GM19025 (cell line): ENCODE data around the gene MAPK8IP2.
"Not testable (repeated sequence)": the region's sequence is repeated elsewhere in the genome, so short reads cannot be mapped to it uniquely, and the experiment has no call there.

ENCODE experiments used
- ATAC-seq: cut with Tn5 transposase; IDR thresholded peaks from one replicate; pipeline ENCODE4 v1.9.1; 2021; ENCODE audit warnings: mild to moderate bottlenecking, low read depth, moderate library complexity; ENCODE audit not compliant: unreplicated experiment

MAPK8IP2 gene

DNA sequence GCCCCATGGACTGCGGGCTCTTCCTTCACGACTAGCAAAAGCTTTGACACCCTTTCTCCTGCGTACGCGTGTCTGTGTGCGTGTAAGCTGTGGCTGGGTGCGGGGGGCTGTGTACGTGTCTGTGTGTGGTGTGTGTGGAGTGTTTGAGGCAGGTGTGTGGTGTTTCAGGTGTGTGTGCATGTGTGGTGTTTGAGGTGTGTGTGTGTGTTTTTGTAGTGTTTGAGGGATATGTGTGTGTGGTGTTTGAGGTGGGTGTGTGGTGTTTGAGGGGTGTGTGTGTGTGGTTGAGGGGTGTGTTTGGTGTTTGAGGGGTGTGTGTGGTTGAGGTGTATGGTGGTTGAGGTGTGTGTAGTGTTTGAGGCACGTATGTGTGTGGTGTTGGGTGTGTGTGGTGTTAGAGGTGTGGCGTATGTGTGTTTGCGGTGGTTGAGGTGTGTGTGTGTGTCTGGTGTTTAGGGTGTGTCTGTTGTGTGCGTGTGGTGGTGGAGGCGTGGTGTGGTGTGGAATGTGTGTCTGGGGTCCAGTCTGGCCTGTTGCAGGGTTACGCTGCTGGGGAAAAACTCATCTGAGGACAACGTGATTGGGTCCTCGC lies 28.0 kb downstream of the MAPK8IP2 start:
- no peak for ATAC-seq

DNA sequence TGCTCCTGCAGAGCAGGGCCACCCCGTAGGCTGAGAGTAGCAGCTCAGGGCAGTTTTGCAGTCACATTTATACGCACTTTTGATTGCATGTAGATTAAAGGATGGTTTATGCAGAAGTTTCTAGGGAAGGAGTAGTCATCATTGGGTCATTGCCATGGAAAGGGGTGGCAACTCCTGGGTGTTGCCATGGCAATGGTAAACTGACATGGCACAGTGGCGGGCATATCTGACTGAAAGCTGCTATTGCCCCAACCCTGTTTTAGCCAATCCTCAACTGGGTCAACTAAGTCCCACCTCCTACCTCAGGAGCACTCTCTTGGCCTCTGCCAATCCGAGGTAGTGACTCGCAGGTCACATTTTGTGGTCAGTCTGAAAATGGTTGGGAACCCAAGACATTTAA lies 29.8 kb downstream of the MAPK8IP2 start:
- no peak for ATAC-seq

DNA sequence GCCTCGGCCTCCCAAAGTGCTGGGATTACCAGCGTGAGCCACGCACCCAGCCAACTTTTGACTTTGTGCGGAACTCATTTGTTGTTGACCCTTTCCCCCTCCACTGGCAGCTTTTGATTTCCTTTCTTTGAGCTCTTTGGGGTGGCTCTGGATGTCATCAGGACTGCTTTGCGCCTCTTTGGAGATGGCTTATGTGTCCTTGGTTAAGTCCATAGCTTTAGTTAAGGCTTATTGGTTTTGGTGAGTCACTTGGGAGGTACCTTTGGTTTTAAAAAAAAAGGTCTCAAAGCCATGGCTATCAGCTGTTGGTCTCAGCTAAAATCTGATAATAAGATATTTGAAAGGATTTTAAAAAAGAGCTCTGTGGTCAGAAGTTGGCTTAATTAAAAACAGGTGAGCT lies 32.5 kb downstream of the MAPK8IP2 start:
- no peak for ATAC-seq

DNA sequence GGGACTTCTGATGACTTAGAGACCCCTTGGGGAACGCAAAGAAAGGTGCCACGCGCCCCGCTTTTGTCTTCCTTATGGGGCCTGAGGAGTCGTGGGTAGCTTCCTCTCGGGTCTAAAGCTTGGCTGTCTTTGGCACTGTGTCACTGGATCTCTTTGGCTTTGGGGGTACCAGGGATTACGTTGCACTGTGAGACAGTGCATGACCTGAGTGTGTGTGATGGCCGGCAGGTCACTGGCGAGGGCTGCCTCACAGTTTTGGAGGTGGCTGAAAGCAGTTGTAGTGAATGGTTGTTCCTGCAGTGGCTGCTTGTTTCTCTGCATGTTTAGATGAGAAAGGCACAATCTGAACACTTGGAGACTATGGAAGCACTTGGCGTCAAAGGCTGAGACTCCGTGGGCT lies 33.2 kb downstream of the MAPK8IP2 start:
- no peak for ATAC-seq

DNA sequence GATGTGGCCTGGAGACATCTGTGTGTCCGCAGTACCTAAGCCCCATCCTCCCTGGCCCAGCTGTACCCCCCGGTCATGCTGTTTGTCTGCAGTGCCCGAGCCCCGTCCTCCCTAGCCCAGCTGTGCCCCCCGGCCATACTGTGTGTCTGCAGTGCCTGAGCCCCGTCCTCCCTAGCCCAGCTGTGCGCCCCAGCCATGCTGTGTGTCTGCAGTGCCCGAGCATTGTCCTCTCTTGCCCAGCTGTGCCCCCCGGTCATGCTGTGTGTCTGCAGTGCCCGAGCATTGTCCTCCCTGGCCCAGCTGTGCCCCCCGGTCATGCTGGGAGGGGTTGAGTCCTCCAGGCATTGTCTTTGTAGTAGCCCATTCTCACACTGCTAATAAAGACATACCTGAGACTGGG lies 35.0 kb downstream of the MAPK8IP2 start:
- ATAC-seq: no peak

DNA sequence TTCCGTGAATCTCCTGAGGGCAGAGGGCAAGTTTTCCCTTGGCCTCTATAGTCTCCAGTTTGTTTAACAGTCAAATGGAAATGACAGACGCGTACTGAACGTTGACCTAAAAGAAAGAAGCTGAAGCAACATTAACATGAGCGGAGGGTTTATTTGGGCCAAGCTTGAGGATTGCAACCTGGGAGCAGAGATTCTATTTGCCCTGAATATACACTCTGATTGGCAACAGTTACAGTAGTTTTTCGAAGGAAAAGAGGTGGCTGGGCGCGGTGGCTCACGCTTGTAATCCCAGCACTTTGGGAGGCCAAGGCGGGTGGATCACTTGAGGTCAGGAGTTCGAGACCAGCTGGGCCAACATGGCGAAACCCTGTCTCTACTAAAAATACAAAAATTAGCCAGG lies 39.7 kb downstream of the MAPK8IP2 start:
- ATAC-seq: not testable (repeated sequence)

DNA sequence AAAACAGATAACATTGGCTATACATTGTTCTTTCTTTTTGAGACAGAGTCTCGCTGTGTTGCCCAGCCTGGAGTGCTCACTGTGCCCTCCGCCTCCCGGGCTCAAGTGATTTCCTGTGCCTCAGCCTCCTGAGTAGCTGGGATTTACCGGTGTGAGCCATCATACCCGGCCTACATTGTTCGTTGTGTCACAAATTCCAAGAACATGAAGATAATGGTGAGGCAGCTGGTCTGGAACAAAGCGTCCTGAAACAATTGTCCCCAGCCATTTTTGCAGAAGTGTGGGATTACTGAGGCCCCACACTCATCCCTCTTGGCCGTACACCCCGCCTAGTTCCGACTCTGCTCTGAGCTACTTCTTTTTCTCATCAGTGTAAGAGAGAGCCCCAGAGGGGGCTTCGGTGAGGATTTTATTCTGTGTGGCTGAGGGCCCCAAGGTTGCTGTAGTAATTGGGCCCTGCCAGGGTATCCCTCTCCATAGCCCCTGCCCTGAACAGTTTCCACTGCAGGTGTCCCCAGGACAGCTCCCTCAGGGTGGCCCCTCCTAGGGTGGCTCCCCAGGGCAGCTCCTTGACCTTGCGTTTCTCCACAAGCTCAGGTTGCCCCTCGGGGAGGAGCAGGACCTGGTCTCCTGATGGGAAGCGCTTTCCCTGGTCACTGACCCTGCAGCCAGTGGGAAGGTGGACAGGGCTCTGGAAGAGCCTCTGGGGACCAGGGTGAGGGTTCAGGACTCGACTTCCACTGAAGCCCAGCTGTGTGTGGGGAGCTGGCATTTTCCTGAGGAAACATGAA lies 40.5 kb downstream of the MAPK8IP2 start:
- no peak for ATAC-seq

DNA sequence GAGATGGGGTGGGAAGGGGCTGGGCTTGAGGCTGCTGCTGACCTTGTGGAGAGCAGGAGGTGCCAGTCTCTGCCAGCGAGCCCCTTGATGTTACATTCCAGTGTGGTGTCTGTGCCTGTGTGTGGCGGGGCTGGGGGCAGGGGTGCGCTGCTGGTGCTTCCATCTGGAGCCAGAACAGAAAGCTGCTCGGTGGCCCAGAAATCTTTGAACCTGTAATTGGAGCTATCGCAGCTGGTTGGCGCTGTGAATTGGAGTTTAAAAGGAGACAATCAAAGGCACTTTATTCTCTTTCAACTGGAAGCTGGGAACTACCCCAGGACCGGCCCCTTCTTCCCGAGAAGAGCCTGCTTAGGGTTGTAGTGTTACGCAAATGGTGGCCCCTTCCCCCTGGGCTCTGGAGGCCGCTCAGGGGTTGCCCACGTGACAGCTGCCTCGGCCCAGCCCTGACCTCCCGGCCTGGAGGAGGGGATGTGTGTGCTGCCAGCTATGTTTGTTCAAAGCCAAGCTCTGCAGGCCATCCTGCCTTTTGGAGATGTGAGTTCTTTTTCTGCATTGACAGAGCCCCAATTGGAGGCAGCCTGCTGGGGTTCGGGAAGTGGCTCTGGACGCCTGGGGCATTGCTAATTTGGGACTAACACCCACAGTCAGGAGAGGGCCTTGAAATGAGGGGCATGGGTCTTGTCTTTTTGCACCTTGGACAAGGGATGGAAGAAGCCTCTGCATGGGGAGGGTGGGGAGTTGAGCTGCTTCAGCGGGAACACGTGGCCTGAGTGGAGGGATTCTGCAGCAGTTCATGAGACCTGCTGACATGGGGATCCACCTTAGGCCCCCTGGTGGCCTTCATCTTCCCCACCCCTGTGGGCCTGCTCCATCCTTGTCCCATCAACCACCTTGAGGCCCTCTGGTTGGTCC lies 41.4 kb downstream of the MAPK8IP2 start:
- ATAC-seq: no peak

DNA sequence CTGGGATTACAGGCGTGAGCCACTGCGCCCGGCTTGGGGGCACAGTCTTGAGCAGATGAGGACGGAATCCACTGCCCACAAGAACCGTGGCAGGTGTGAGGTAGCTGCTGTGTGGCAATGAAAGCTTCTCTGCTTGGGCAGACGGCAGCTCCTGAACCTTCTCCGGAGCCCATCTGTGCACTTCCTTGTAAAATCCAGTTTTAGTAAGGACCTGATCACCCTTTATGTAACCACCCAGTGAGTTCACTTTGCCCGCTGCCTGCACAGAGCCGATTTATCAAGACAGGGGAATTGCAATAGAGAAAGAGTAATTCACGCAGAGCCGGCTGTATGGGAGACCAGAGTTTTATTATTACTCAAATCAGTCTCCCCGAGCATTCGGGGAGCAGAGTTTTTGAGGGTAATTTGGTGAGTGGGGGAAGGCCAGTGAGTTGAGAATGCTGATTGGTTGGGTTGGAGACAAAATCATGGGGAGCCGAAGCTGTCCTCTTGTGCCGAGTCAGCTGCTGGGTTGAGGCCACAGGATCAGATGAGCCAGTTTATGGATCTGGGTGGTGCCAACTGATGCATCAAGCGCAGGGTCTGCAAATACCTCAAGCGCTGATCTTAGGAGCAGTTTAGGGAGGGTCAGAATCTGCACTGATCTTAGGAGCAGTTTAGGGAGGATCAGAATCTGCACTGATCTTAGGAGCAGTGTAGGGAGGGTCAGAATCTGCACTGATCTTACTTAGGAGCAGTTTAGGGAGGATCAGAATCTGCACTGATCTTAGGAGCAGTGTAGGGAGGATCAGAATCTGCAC lies 42.6 kb downstream of the MAPK8IP2 start:
- not testable (repeated sequence) for ATAC-seq

DNA sequence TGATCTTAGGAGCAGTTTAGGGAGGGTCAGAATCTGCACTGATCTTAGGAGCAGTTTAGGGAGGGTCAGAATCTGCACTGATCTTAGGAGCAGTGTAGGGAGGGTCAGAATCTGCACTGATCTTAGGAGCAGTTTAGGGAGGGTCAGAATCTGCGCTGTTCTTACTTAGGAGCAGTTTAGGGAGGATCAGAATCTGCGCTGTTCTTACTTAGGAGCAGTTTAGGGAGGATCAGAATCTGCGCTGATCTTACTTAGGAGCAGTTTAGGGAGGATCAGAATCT lies 43.2 kb downstream of the MAPK8IP2 start:
- ATAC-seq: not testable (repeated sequence)

DNA sequence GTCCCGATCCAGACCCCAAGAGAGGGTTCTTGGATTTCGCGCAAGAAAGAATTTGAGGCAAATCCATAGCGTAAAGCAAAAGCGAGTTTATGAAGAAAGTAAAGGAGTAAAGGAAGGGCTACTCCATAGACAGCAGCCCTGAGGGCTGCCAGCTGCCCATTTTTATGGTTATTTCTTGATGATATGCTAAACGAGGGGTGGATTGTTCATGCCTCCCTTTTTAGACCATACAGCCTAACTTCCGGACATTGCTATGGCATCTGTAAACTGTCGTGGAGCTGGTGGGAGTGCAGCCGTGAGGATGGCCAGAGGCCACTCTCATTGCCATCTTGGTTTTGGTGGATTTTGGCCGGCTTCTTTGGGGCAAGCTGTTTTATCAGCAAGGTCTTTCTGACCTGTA lies 52.7 kb downstream of the MAPK8IP2 start:
- no peak for ATAC-seq

DNA sequence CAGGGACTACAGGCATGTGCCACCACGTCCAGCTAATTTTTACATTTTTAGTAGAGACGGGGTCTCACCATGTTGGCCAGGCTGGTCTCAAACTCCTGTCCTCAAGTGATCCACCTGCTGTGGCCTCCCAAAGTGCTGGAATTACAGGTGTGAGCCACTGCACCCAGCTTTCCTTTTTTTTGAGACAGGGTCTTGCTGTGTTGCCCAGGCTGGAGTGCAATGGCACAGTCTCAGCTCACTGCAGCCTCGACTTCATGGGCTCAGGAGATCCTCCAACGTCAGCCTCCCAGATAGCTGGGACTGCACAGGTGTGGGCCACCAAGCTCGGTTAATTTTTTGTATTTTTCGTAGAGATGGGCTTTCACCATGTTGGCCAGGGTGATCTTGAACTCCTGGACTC lies 54.1 kb downstream of the MAPK8IP2 start:
- ATAC-seq: not testable (repeated sequence)

DNA sequence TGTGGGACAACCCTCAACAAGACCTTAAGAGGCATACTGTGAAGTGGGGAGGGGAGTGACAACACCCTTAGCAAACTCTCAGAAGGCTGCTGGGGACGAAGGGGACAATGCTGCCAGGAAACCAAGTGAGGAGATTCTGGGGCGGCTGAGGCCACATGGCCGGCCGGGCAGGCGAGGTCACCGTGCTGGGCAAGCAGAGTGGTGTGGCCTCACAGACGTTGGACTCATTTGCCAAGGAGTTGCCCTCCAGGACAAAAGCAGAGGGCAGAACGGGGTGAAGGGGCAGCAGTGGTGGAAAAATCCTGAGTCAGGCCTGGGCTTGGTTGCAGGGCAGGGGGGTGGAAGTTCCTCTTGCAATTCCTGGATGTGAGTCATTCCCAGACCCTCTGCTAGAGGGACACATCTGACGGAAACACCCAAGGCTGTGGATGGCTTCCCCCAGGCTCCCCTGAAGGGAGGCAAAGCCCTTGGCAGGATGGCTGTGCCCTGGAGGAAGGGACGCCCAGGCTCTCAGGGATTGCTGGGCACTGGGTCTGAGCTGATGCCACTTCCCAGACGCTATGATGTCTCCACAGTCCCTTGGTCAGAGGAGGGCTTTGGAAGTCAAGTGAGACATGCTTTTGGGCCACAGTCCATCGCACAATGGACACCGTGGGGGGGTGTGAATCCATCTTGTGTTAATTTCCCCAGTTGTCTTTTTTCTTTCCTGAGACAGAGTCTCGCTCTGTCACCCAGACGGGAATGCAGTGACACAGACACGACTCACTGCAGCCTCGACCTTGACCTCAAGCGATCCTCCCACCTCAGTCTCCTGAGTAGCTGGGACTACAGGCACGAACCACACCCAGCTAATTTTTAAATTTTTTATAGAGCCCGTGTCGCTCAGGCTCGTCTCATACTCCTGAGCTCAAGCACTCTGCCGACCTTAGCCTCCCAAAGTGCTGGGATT lies 55.8 kb downstream of the MAPK8IP2 start:
- no peak for ATAC-seq

DNA sequence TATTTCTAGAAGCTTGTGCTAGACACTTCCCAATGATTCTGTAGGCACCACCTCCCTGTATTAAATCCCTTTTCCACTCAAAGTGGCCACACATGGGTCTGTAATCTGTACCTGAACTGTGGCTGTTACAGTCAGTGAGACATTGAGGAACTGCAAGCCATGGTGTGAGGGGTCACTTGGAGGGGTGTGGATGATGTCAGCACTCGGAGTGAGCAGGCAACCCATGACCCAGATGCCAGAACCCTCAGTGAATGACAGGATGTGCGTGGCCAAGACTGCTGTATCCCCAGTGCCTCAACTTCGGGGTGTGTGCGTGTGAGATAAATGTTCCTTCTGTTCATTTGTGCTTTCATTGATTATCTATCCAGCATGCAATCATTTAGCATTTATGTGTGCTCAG lies 57.3 kb downstream of the MAPK8IP2 start:
- no peak for ATAC-seq

DNA sequence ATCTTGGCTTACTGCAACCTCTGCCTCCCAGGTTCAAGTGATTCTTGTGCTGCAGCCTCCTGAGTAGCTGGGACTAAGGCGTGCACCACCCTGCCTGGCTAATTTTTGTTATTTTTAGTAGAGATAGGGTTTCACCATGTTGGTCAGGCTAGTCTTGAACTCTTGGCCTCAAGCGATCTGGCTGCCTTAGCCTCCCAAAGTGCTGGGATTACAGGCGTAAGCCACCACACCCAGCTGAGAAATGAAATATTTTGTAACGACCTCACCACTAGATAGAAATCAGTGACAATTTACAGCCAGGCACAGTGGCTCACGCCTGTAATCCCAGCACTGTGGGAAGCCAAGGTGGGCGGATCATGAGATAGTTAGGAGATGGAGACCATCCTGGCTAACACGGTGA lies 59.1 kb downstream of the MAPK8IP2 start:
- not testable (repeated sequence) for ATAC-seq

DNA sequence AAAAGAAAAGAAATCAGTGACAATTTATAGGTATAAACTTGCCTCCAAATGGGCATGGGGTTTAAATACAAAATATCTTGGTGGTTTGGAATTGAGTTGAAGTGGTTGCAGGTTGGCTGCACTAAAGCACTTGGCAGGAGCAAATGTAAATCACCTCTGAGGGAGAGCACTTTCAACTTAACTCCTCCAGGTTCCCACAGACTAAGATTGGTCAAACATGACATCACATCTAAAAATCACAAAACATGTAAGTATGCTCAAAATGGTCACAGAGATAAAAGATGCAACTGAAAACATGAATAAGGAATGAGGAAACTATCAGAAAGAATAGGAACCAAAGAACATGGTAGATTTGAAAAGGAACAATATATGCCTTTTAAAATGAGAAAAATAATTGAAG lies 59.7 kb downstream of the MAPK8IP2 start:
- ATAC-seq: no peak
